ENCODE measurements around the gene GLI2. TPM values are rescaled to one million over a fixed set of nuclear protein-coding genes. Genes with fewer than 3 reads are reported as not detected.

GLI2 gene
- total RNA-seq, 3 donors from 2014 or later (not counting 1 experiment from before 2014, with no cell fraction given): not detected

DNA sequence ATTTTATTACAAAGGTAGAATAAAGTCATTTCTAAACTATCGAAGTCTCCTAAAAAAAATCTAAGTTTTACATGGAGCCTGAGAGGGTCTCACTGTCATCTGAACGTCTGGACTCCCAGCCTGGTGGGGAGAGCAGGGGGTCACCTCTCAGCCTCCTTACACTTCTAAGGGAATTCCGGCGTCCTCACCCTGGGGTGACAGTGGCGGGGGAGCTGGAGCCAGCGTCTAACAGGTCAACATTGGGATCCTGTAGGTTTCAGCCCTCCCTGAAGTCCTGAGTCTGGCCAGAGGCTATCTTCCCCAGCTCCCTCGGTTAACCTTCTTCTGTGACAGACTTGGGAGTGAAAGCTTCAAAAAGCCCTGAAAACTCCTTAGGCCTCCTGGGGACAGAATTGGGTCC is 34.6 kb upstream of the GLI2 start:
- H3K36me3 Mint-ChIP-seq: no peaks in the 10 kb centered on the region
- no peak for ATAC-seq

DNA sequence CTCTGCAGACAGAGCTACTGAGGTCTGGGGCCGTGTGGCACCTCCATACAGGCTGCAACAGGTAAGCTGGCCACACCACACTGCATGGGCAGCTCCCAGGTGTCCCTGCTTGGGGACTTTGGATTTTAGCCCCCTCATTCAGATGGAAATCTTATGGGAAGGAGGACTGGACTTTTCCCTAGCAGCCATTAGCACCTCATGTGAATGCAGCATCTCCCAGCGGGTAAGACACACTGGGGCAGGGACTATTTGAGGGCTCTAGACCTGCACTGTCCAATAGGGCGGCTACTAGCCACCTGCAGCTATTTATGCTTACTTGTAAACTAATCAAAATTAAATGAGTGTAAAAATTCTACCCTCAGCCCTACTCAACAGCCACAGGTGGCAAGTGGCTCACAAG is 34.2 kb upstream of the GLI2 start:
- H3K27ac ChIP-seq (ENCODE audit: low read length): no peak overlapping the region
- intact Hi-C loops (cut with micrococcal nuclease): no loop called here
- 83% methylated on average over 2 of the region's 3 CpGs for WGBS (ENCODE audit: insufficient coverage)
- no peak for ATAC-seq
- TF ChIP-seq, protein P1, sequence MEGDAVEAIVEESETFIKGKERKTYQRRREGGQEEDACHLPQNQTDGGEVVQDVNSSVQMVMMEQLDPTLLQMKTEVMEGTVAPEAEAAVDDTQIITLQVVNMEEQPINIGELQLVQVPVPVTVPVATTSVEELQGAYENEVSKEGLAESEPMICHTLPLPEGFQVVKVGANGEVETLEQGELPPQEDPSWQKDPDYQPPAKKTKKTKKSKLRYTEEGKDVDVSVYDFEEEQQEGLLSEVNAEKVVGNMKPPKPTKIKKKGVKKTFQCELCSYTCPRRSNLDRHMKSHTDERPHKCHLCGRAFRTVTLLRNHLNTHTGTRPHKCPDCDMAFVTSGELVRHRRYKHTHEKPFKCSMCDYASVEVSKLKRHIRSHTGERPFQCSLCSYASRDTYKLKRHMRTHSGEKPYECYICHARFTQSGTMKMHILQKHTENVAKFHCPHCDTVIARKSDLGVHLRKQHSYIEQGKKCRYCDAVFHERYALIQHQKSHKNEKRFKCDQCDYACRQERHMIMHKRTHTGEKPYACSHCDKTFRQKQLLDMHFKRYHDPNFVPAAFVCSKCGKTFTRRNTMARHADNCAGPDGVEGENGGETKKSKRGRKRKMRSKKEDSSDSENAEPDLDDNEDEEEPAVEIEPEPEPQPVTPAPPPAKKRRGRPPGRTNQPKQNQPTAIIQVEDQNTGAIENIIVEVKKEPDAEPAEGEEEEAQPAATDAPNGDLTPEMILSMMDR (IDR thresholded peaks at IDR 0.05): no peak
- H3K4me1 Mint-ChIP-seq: no peaks in the 10 kb centered on the region
- peaks cover 9 to 13% of the 10 kb centered on the region in 2 donors for H3K27me3 Mint-ChIP-seq (ENCODE audit: low read depth in 2 of 2)
- no peaks in the 10 kb centered on the region for H3K36me3 ChIP-seq (ENCODE audit: control insufficient read depth, insufficient read depth, low read length)
- H3K9me3 ChIP-seq (ENCODE audit: control insufficient read depth, insufficient read depth, low read length): no peaks in the 10 kb centered on the region
- H3K27ac Mint-ChIP-seq: no peak overlapping the region
- H3K4me1 ChIP-seq (ENCODE audit: control insufficient read depth, insufficient read depth, low read length): no peaks in the 10 kb centered on the region
- H3K9me3 Mint-ChIP-seq: no peaks in the 10 kb centered on the region
- no peak for DNase-seq
- no peak overlapping the region for H3K4me3 Mint-ChIP-seq
- H3K4me3 ChIP-seq (ENCODE audit: low read length): no peak overlapping the region
- no peaks in the 10 kb centered on the region for H3K27me3 ChIP-seq (ENCODE audit: control insufficient read depth, insufficient read depth, low read length)
- H3K36me3 Mint-ChIP-seq: no peaks in the 10 kb centered on the region

More for the DNA sequence above, 34.6 kb upstream of the GLI2 start:
- no peak overlapping the region for H3K27ac ChIP-seq (ENCODE audit: low read length)
- TF ChIP-seq, protein P1 (IDR thresholded peaks at IDR 0.05): no peak
- Mint-ChIP-seq H3K4me3 (no peak overlapping the region), H3K27ac (no peak overlapping the region), H3K9me3 (no peaks in the 10 kb centered on the region), H3K27me3 (ENCODE audit: low read depth in 2 of 2) (peaks cover 9 to 16% of the 10 kb centered on the region in 2 donors), H3K4me1 (no peaks in the 10 kb centered on the region)
- H3K27me3 ChIP-seq (ENCODE audit: control insufficient read depth, insufficient read depth, low read length): no peaks in the 10 kb centered on the region
- no peaks in the 10 kb centered on the region for H3K36me3 ChIP-seq (ENCODE audit: control insufficient read depth, insufficient read depth, low read length)
- no peak for DNase-seq
- WGBS (ENCODE audit: insufficient coverage): 88% methylated on average over 7 of the region's 7 CpGs
- H3K4me3 ChIP-seq (ENCODE audit: low read length): no peak overlapping the region
- H3K9me3 ChIP-seq (ENCODE audit: control insufficient read depth, insufficient read depth, low read length): no peaks in the 10 kb centered on the region
- intact Hi-C loops (cut with micrococcal nuclease): no loop called here
- H3K4me1 ChIP-seq (ENCODE audit: control insufficient read depth, insufficient read depth, low read length): no peaks in the 10 kb centered on the region

DNA sequence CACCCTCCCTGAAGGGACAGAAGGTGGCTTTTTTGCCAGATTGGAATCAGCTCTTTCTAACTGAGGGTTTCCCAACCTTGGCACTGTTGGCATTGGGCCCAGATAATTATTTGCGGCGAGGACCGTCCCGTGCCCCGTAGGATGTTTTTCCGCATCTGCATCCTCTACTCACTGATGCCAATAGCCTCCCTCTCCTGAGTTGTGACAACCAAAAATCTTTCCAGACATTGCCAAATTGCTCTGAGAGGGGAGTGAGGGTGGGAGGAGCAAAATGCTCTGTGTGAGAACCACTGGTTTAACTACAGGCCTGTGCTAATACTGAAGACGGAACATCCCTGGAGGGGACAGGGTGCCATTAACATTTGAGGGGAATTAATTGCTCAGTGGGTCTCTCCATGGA is 33.6 kb upstream of the GLI2 start:
- intact Hi-C loops (cut with micrococcal nuclease): no loop called here
- no peak overlapping the region for H3K4me3 Mint-ChIP-seq
- no peaks in the 10 kb centered on the region for H3K4me1 ChIP-seq (ENCODE audit: control insufficient read depth, insufficient read depth, low read length)
- no peak for ATAC-seq
- H3K4me1 Mint-ChIP-seq: no peaks in the 10 kb centered on the region
- peaks cover 7 to 10% of the 10 kb centered on the region in 2 donors for H3K27me3 Mint-ChIP-seq (ENCODE audit: low read depth in 2 of 2)
- H3K9me3 Mint-ChIP-seq: no peaks in the 10 kb centered on the region
- no peak overlapping the region for H3K4me3 ChIP-seq (ENCODE audit: low read length)
- no peaks in the 10 kb centered on the region for H3K9me3 ChIP-seq (ENCODE audit: control insufficient read depth, insufficient read depth, low read length)
- no peaks in the 10 kb centered on the region for H3K27me3 ChIP-seq (ENCODE audit: control insufficient read depth, insufficient read depth, low read length)
- DNase-seq: no peak
- TF ChIP-seq, protein P1 (IDR thresholded peaks at IDR 0.05): no peak
- no peaks in the 10 kb centered on the region for H3K36me3 ChIP-seq (ENCODE audit: control insufficient read depth, insufficient read depth, low read length)
- 87% methylated on average over 7 of the region's 7 CpGs for WGBS (ENCODE audit: insufficient coverage)
- no peak overlapping the region for H3K27ac Mint-ChIP-seq
- no peaks in the 10 kb centered on the region for H3K36me3 Mint-ChIP-seq
- H3K27ac ChIP-seq (ENCODE audit: low read length): no peak overlapping the region

DNA sequence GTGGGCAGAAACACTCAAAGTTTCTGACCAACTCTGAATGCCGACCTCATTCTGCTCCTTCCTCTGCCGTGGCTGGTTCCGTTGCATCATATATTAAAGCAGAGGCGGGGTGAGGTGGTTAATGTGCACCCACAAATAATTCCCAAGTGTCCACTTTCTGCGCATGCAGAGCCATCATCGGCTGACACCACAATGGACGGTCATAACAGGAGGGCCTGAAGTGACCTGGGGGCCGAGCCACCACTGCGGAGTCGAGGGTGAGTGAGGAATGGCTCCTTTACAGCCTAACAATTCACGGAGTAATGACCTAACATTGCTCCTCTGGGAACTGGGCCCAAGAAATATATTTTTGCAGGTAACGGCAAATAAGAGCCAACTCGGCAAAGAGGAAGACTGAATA is 32.9 kb upstream of the GLI2 start:
- no peak overlapping the region for H3K4me3 ChIP-seq (ENCODE audit: low read length)
- Mint-ChIP-seq H3K4me3 (no peak overlapping the region), H3K27me3 (ENCODE audit: low read depth in 2 of 2) (peaks cover 0 to 8% of the 10 kb centered on the region in 2 donors), H3K27ac (no peak overlapping the region), H3K4me1 (no peaks in the 10 kb centered on the region), H3K9me3 (no peaks in the 10 kb centered on the region), H3K36me3 (no peaks in the 10 kb centered on the region)
- ATAC-seq (no peak), DNase-seq (no peak)
- no peaks in the 10 kb centered on the region for H3K36me3 ChIP-seq (ENCODE audit: control insufficient read depth, insufficient read depth, low read length)
- no peaks in the 10 kb centered on the region for H3K27me3 ChIP-seq (ENCODE audit: control insufficient read depth, insufficient read depth, low read length)
- no peaks in the 10 kb centered on the region for H3K4me1 ChIP-seq (ENCODE audit: control insufficient read depth, insufficient read depth, low read length)
- no peaks in the 10 kb centered on the region for H3K9me3 ChIP-seq (ENCODE audit: control insufficient read depth, insufficient read depth, low read length)
- 76% methylated on average over 13 of the region's 13 CpGs for WGBS (ENCODE audit: insufficient coverage)
- no peak overlapping the region for H3K27ac ChIP-seq (ENCODE audit: low read length)
- intact Hi-C loops (cut with micrococcal nuclease): no loop called here
- TF ChIP-seq, protein P1 (IDR thresholded peaks at IDR 0.05): no peak

Measured in natural killer cell (primary cell).